Measurements from ENCODE around the gene ZYG11A. TPM values are rescaled to one million over a fixed set of nuclear protein-coding genes. Genes with fewer than 3 reads are reported as not detected.
A peak's percentile ranks its signal among the peaks of the same experiment; 100 is the strongest.

Gene ZYG11A
- total and polyA plus RNA-seq, 9 donors: under 0.01 to 0.21 (median 0.05) TPM; not detected in 2

GRCh38 chr1:52915211-52915854 lies 72.8 kb downstream of the ZYG11A start:
- H3K36me3 ChIP-seq (ENCODE audit: control insufficient read depth, insufficient read depth, low read length): peaks cover 5% of the 10 kb centered on the region
- H3K27ac ChIP-seq (ENCODE audit: low read length): no peak overlapping the region
- 86% methylated on average over 1 of the region's 2 CpGs for WGBS (ENCODE audit: insufficient coverage)

GRCh38 chr1:52915855-52916220 lies 73.3 kb downstream of the ZYG11A start:
- no peak for DNase-seq
- H3K27ac ChIP-seq (ENCODE audit: low read length): no peak overlapping the region
- H3K27me3 ChIP-seq (ENCODE audit: control insufficient read depth, insufficient read depth, low read length): peaks cover 6% of the 10 kb centered on the region
- peaks cover 2% of the 10 kb centered on the region for H3K4me1 ChIP-seq (ENCODE audit: control insufficient read depth, insufficient read depth, low read length)
- no peak overlapping the region for H3K4me3 ChIP-seq (ENCODE audit: low read length)
- peaks cover 5% of the 10 kb centered on the region for H3K36me3 ChIP-seq (ENCODE audit: control insufficient read depth, insufficient read depth, low read length)
- no peaks in the 10 kb centered on the region for H3K9me3 ChIP-seq (replicated peaks; ENCODE audit: control insufficient read depth, low read depth, low read length)
- 72% methylated on average over 7 of the region's 7 CpGs for WGBS (ENCODE audit: insufficient coverage)

More at GRCh38 chr1:52915211-52915854, 72.8 kb downstream of the ZYG11A start:
- H3K27me3 ChIP-seq (ENCODE audit: control insufficient read depth, insufficient read depth, low read length): peaks cover 3% of the 10 kb centered on the region
- DNase-seq: no peak
- no peaks in the 10 kb centered on the region for H3K9me3 ChIP-seq (replicated peaks; ENCODE audit: control insufficient read depth, low read depth, low read length)
- no peaks in the 10 kb centered on the region for H3K4me1 ChIP-seq (ENCODE audit: control insufficient read depth, insufficient read depth, low read length)
- no peak overlapping the region for H3K4me3 ChIP-seq (ENCODE audit: low read length)

GRCh38 chr1:52916241-52916975 lies 73.8 kb downstream of the ZYG11A start:
- H3K4me3 ChIP-seq (ENCODE audit: low read length): no peak overlapping the region
- H3K27me3 ChIP-seq (ENCODE audit: control insufficient read depth, insufficient read depth, low read length): peaks cover 12% of the 10 kb centered on the region
- 94% methylated on average over 6 of the region's 10 CpGs for WGBS (ENCODE audit: insufficient coverage)
- H3K9me3 ChIP-seq (replicated peaks; ENCODE audit: control insufficient read depth, low read depth, low read length): no peaks in the 10 kb centered on the region
- peaks cover 5% of the 10 kb centered on the region for H3K36me3 ChIP-seq (ENCODE audit: control insufficient read depth, insufficient read depth, low read length)
- no peak overlapping the region for H3K27ac ChIP-seq (ENCODE audit: low read length)
- peaks cover 5% of the 10 kb centered on the region for H3K4me1 ChIP-seq (ENCODE audit: control insufficient read depth, insufficient read depth, low read length)
- no peak for DNase-seq

GRCh38 chr1:52917156-52917555 lies 74.6 kb downstream of the ZYG11A start:
- Histone ChIP-seq H3K27ac (ENCODE audit: low read length) (no peak overlapping the region), H3K9me3 (replicated peaks; ENCODE audit: control insufficient read depth, low read depth, low read length) (no peaks in the 10 kb centered on the region), H3K4me3 (ENCODE audit: low read length) (no peak overlapping the region), H3K27me3 (ENCODE audit: control insufficient read depth, insufficient read depth, low read length) (peaks cover 19% of the 10 kb centered on the region), H3K36me3 (ENCODE audit: control insufficient read depth, insufficient read depth, low read length) (peaks cover 5% of the 10 kb centered on the region), H3K4me1 (ENCODE audit: control insufficient read depth, insufficient read depth, low read length) (peaks cover 5% of the 10 kb centered on the region)
- 75% methylated on average over 2 of the region's 7 CpGs for WGBS (ENCODE audit: insufficient coverage)
- DNase-seq: peak; percentile 45

GRCh38 chr1:52917581-52917980 lies 75.0 kb downstream of the ZYG11A start:
- no CpG with 5 or more reads among the region's 1 CpG for WGBS (ENCODE audit: insufficient coverage)
- no peak overlapping the region for H3K27ac ChIP-seq (ENCODE audit: low read length)
- DNase-seq: no peak
- peaks cover 5% of the 10 kb centered on the region for H3K4me1 ChIP-seq (ENCODE audit: control insufficient read depth, insufficient read depth, low read length)
- H3K9me3 ChIP-seq (replicated peaks; ENCODE audit: control insufficient read depth, low read depth, low read length): no peaks in the 10 kb centered on the region
- H3K36me3 ChIP-seq (ENCODE audit: control insufficient read depth, insufficient read depth, low read length): peaks cover 5% of the 10 kb centered on the region
- peaks cover 21% of the 10 kb centered on the region for H3K27me3 ChIP-seq (ENCODE audit: control insufficient read depth, insufficient read depth, low read length)
- no peak overlapping the region for H3K4me3 ChIP-seq (ENCODE audit: low read length)

GRCh38 chr1:52918201-52918600 lies 75.6 kb downstream of the ZYG11A start:
- H3K9me3 ChIP-seq (replicated peaks; ENCODE audit: control insufficient read depth, low read depth, low read length): no peaks in the 10 kb centered on the region
- no peak overlapping the region for H3K27ac ChIP-seq (ENCODE audit: low read length)
- whole genome bisulfite sequencing (ENCODE audit: insufficient coverage): 93% methylated on average over 3 of the region's 6 CpGs
- H3K4me3 ChIP-seq (ENCODE audit: low read length): no peak overlapping the region
- peaks cover 25% of the 10 kb centered on the region for H3K27me3 ChIP-seq (ENCODE audit: control insufficient read depth, insufficient read depth, low read length)
- no peak for DNase-seq
- H3K4me1 ChIP-seq (ENCODE audit: control insufficient read depth, insufficient read depth, low read length): peaks cover 5% of the 10 kb centered on the region
- peaks cover 5% of the 10 kb centered on the region for H3K36me3 ChIP-seq (ENCODE audit: control insufficient read depth, insufficient read depth, low read length)

- Histone ChIP-seq H3K36me3 (ENCODE audit: control insufficient read depth, insufficient read depth, low read length) (peaks cover 5% of the 10 kb centered on the region), H3K9me3 (replicated peaks; ENCODE audit: control insufficient read depth, low read depth, low read length) (no peaks in the 10 kb centered on the region), H3K4me3 (ENCODE audit: low read length) (no peak overlapping the region), H3K4me1 (ENCODE audit: control insufficient read depth, insufficient read depth, low read length) (peaks cover 5% of the 10 kb centered on the region), H3K27ac (ENCODE audit: low read length) (no peak overlapping the region), H3K27me3 (ENCODE audit: control insufficient read depth, insufficient read depth, low read length) (peaks cover 25% of the 10 kb centered on the region)
- no peak for DNase-seq
- 86% methylated on average over 7 of the region's 7 CpGs for WGBS (ENCODE audit: insufficient coverage)
Measured at GRCh38 chr1:52919051-52919722, 76.6 kb downstream of the ZYG11A start.

- no peak for DNase-seq
- 90% methylated on average over 8 of the region's 10 CpGs for WGBS (ENCODE audit: insufficient coverage)
- Histone ChIP-seq H3K9me3 (replicated peaks; ENCODE audit: control insufficient read depth, low read depth, low read length) (no peaks in the 10 kb centered on the region), H3K27ac (ENCODE audit: low read length) (no peak overlapping the region), H3K36me3 (ENCODE audit: control insufficient read depth, insufficient read depth, low read length) (peaks cover 5% of the 10 kb centered on the region), H3K4me1 (ENCODE audit: control insufficient read depth, insufficient read depth, low read length) (peaks cover 5% of the 10 kb centered on the region), H3K27me3 (ENCODE audit: control insufficient read depth, insufficient read depth, low read length) (peaks cover 29% of the 10 kb centered on the region), H3K4me3 (ENCODE audit: low read length) (no peak overlapping the region)
Measured at GRCh38 chr1:52919723-52920483, 77.3 kb downstream of the ZYG11A start.

GRCh38 chr1:52920791-52921291 lies 78.3 kb downstream of the ZYG11A start:
- Histone ChIP-seq H3K36me3 (ENCODE audit: control insufficient read depth, insufficient read depth, low read length) (no peaks in the 10 kb centered on the region), H3K27ac (ENCODE audit: low read length) (peak overlapping the region; percentile 52), H3K4me3 (ENCODE audit: low read length) (peak overlapping the region; percentile 59), H3K4me1 (ENCODE audit: control insufficient read depth, insufficient read depth, low read length) (peaks cover 5% of the 10 kb centered on the region), H3K27me3 (ENCODE audit: control insufficient read depth, insufficient read depth, low read length) (peaks cover 29% of the 10 kb centered on the region), H3K9me3 (replicated peaks; ENCODE audit: control insufficient read depth, low read depth, low read length) (no peaks in the 10 kb centered on the region)
- DNase-seq: no peak
- WGBS (ENCODE audit: insufficient coverage): 3% methylated on average over 18 of the region's 35 CpGs
